Progenitor cell of endocrine pancreas (in vitro differentiated cells): ENCODE measurements around the gene GRB7. TPM values are rescaled to one million over a fixed set of nuclear protein-coding genes. Genes with fewer than 3 reads are reported as not detected.
A peak's percentile ranks its signal among the peaks of the same experiment; 100 is the strongest.

Experiments used
- DNase-seq: peaks from one replicate; pipeline ENCODE4 v3.0.0; 2021; ENCODE audit warnings: low spot score; ENCODE audit not compliant: unreplicated experiment
- H3K27ac Mint-ChIP-seq: 2 replicates; pipeline ENCODE4 v1.8.0; 2021; ENCODE audit warnings: mild to moderate bottlenecking, moderate library complexity, mixed read lengths
- H3K27me3 Mint-ChIP-seq: 2 replicates; pipeline ENCODE4 v1.8.0; 2021; ENCODE audit warnings: mixed read lengths
- H3K36me3 Mint-ChIP-seq: 2 replicates; pipeline ENCODE4 v1.8.0; 2022; ENCODE audit warnings: mixed read lengths; ENCODE audit not compliant: insufficient read depth
- H3K4me1 Mint-ChIP-seq: 2 replicates; pipeline ENCODE4 v1.8.0; 2021; ENCODE audit warnings: low read depth, mixed read lengths
- H3K4me3 Mint-ChIP-seq: 2 replicates; pipeline ENCODE4 v1.8.0; 2021; ENCODE audit warnings: low read depth, mild to moderate bottlenecking, moderate library complexity, mixed read lengths
- H3K9me3 Mint-ChIP-seq: 2 replicates; pipeline ENCODE4 v1.8.0; 2021; ENCODE audit warnings: low read depth, mixed read lengths
- CTCF ChIP-seq: fragments of 200-600 bp; sonication (generic); IDR thresholded peaks from one replicate; pipeline ENCODE4 v1.5.0; 2021; ENCODE audit warnings: antibody characterized with exemption, mild to moderate bottlenecking; ENCODE audit not compliant: unreplicated experiment
- total RNA-seq: library from RNA; stranded (reverse); gene quantifications from 2 replicates; pipeline ENCODE4 v1.2.1, GENCODE V29; 2021

The GRB7 gene
- total RNA-seq, 1 donor from 2014 or later, result 29.9 TPM

GRCh38 chr17:39737206-39737759 lies 455 bp upstream of the GRB7 start:
- Mint-ChIP-seq H3K27me3 (peaks cover 16% of the 10 kb centered on the region), H3K4me1 (peaks cover 38% of the 10 kb centered on the region), H3K4me3 (peak overlapping the region; percentile 82), H3K36me3 (no peaks in the 10 kb centered on the region), H3K27ac (peak overlapping the region; percentile 91), H3K9me3 (no peaks in the 10 kb centered on the region)
- no peak for DNase-seq
- no peak for TF ChIP-seq CTCF

GRCh38 chr17:39738568-39738901 lies 797 bp downstream of the GRB7 start:
- Mint-ChIP-seq H3K4me1 (peaks cover 38% of the 10 kb centered on the region), H3K27ac (peak overlapping the region; percentile 86), H3K9me3 (no peaks in the 10 kb centered on the region), H3K36me3 (no peaks in the 10 kb centered on the region), H3K27me3 (peaks cover 13% of the 10 kb centered on the region), H3K4me3 (peak overlapping the region; percentile 82)
- TF ChIP-seq CTCF, result no peak
- no peak for DNase-seq

GRCh38 chr17:39738983-39739884 lies 1.5 kb downstream of the GRB7 start:
- Mint-ChIP-seq H3K27me3 (peaks cover 13% of the 10 kb centered on the region), H3K36me3 (peaks cover under 1% of the 10 kb centered on the region), H3K4me1 (peaks cover 38% of the 10 kb centered on the region), H3K4me3 (peak overlapping the region; percentile 82), H3K9me3 (no peaks in the 10 kb centered on the region), H3K27ac (peak overlapping the region; percentile 86)
- DNase-seq, result peak; percentile 48
- TF ChIP-seq CTCF, result no peak

- no peak for DNase-seq
- Mint-ChIP-seq H3K4me1 (peaks cover 38% of the 10 kb centered on the region), H3K4me3 (peak overlapping the region; percentile 82), H3K27ac (peak overlapping the region; percentile 86), H3K27me3 (peaks cover 11% of the 10 kb centered on the region), H3K9me3 (no peaks in the 10 kb centered on the region), H3K36me3 (peaks cover 2% of the 10 kb centered on the region)
- no peak for TF ChIP-seq CTCF
Measured at GRCh38 chr17:39739885-39740356, 2.2 kb downstream of the GRB7 start.

GRCh38 chr17:39740357-39741111 lies 2.8 kb downstream of the GRB7 start:
- TF ChIP-seq CTCF, result no peak
- Mint-ChIP-seq H3K9me3 (no peaks in the 10 kb centered on the region), H3K4me3 (peak overlapping the region; percentile 82), H3K27ac (peak overlapping the region; percentile 86), H3K27me3 (peaks cover 10% of the 10 kb centered on the region), H3K36me3 (peaks cover 2% of the 10 kb centered on the region), H3K4me1 (peaks cover 37% of the 10 kb centered on the region)
- no peak for DNase-seq
